ENCODE results near the gene BOD1L2.

GRCh38 chr18:57149531-57149930, 2.6 kb downstream of the BOD1L2 start:
- TF ChIP-seq CTCF (conservative IDR thresholded peaks at IDR 0.05; ENCODE audit: low read length) (no peak), EZH2phosphoT487 (IDR thresholded peaks at IDR 0.05; ENCODE audit: borderline replicate concordance) (no peak)

Data from Loucy (cell line).